GM12801 (cell line): ENCODE measurements around the gene TICRR.

ENCODE experiments used
- CTCF ChIP-seq: IDR thresholded peaks from one replicate; pipeline ENCODE4 v1.5.1; 2011; ENCODE audit warnings: control low read depth; ENCODE audit not compliant: insufficient read length; ENCODE audit errors: extremely low read depth

TICRR gene

GRCh38 chr15:89668171-89668570, 92.9 kb downstream of the TICRR start:
- no peak for TF ChIP-seq CTCF

GRCh38 chr15:89669309-89669865, 94.1 kb downstream of the TICRR start:
- no peak for TF ChIP-seq CTCF

- no peak for TF ChIP-seq CTCF
Measured at GRCh38 chr15:89669941-89670340, 94.7 kb downstream of the TICRR start.

GRCh38 chr15:89670971-89671560, 95.8 kb downstream of the TICRR start:
- TF ChIP-seq CTCF = no peak

- TF ChIP-seq CTCF = no peak
Measured at GRCh38 chr15:89671687-89672086, 96.4 kb downstream of the TICRR start.

GRCh38 chr15:89672221-89673164, 97.2 kb downstream of the TICRR start:
- TF ChIP-seq CTCF = no peak

GRCh38 chr15:89673165-89673512, 97.9 kb downstream of the TICRR start:
- no peak for TF ChIP-seq CTCF
